Breast epithelium (tissue), 4 donors: ENCODE results near the gene KLRB1. TPM values are rescaled to one million over a fixed set of nuclear protein-coding genes. Genes with fewer than 3 reads are reported as not detected.
"Not testable (repeated sequence)": the region's sequence is repeated elsewhere in the genome, so short reads cannot be mapped to it uniquely, and the experiment has no call there.

ENCODE experiments used
- DNase-seq, 2 donors: peaks; one replicate each; pipeline ENCODE4 v3.0.0-alpha.2; 2019; ENCODE audit warnings: low spot score in 2 of 2
- H3K27ac ChIP-seq, 2 donors: fragments of 200-600 bp; sonication (generic) in 1 of 2; one replicate each; pipeline ENCODE4 v1.5.1; 2016 to 2019; ENCODE audit warnings: mild to moderate bottlenecking in 1 of 2
- H3K27me3 ChIP-seq, 2 donors: fragments of 200-600 bp; sonication (generic) in 1 of 2; one replicate each; pipeline versions ENCODE4 v1.5.1 to v1.6.0; 2017 to 2019; ENCODE audit warnings: control low read depth in 1 of 2, mild to moderate bottlenecking in 1 of 2
- H3K36me3 ChIP-seq: fragments of 200-600 bp; one replicate; pipeline ENCODE4 v1.5.1; 2019
- H3K4me1 ChIP-seq, 2 donors: fragments of 200-600 bp; sonication (generic); one replicate each; pipeline ENCODE4 v1.5.1; 2016 to 2019; ENCODE audit warnings: control low read depth in 1 of 2
- H3K4me3 ChIP-seq, 3 donors: fragments of 200-600 bp; sonication (generic); 1 replicate in 2 of 3; 2 replicates in 1 of 3; pipeline ENCODE4 v1.5.1; 2016 to 2019; ENCODE audit warnings: mild to moderate bottlenecking in 3 of 3, moderate library complexity in 2 of 3
- H3K9me3 ChIP-seq, 2 donors: fragments of 200-600 bp; sonication (generic) in 1 of 2; one replicate each; pipeline ENCODE4 v1.5.1; 2016 to 2019; ENCODE audit warnings: control low read depth in 1 of 2
- POLR2A ChIP-seq: fragments of 450-650 bp; IDR thresholded peaks from one replicate; pipeline ENCODE4 v1.6.1; 2016; ENCODE audit warnings: antibody characterized with exemption, mild to moderate bottlenecking, moderate library complexity
- POLR2AphosphoS5 ChIP-seq, 3 donors: sonication (generic); formaldehyde crosslinking; IDR thresholded peaks; one replicate each; pipeline ENCODE4 v1.6.1; 2017; ENCODE audit warnings: antibody characterized with exemption in 3 of 3
- intact Hi-C: fragments of 100-400 bp; cut with DNase I; formaldehyde crosslinking; loops from one replicate; pipeline ENCODE4 v1.15.1; 2023; ENCODE audit warnings: low total_unique reads
- total RNA-seq, 3 donors: library from RNA; depleted of rRNA; stranded (reverse); fragments of >200 nt; gene quantifications; one replicate each; pipeline ENCODE4 v1.1.0, GENCODE V29; 2016
- TF ChIP-seq, protein P1 (sequence below), 3 donors: fragments of 450-650 bp; IDR thresholded peaks; one replicate each; pipeline ENCODE4 v1.5.1; 2016 to 2017; ENCODE audit warnings: antibody characterized with exemption in 3 of 3, mild to moderate bottlenecking in 3 of 3, moderate library complexity in 3 of 3

Gene KLRB1
- total RNA-seq, 3 donors from 2014 or later = 0.66 to 1.5 (median 0.80) TPM

GRCh38 chr12:9605483-9605882 lies 2.2 kb downstream of the KLRB1 start:
- no peak for TF ChIP-seq POLR2AphosphoS5 (IDR thresholded peaks at IDR 0.05)
- no peaks in the 10 kb centered on the region for H3K27me3 ChIP-seq
- intact Hi-C loops = no loop called here

DNA sequence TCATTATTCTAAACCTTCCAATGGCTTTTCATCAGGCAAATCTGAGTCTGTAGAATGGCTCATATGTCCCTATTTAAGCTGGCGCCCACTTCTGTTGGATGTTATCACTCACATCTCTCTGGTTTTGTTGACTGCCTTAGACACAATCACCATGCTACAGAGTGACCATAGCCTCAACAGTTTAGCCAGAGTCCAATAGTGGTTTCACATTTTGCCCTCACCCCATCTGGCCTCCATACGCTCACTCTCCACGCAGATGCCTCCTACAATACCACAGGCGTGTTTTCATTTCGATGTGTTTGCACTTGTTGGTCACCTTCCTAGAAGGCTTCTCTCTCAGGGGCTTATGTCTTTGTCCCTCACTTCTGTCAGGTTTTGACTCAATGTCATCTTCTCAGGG lies 3.4 kb downstream of the KLRB1 start:
- no peak for DNase-seq
- Histone ChIP-seq H3K36me3 (no peaks in the 10 kb centered on the region), H3K4me1 (no peaks in the 10 kb centered on the region), H3K27ac (no peak overlapping the region), H3K4me3 (no peak overlapping the region), H3K27me3 (no peaks in the 10 kb centered on the region), H3K9me3 (no peaks in the 10 kb centered on the region)
- intact Hi-C loops = no loop called here
- TF ChIP-seq POLR2A = no peak
- TF ChIP-seq, protein P1, sequence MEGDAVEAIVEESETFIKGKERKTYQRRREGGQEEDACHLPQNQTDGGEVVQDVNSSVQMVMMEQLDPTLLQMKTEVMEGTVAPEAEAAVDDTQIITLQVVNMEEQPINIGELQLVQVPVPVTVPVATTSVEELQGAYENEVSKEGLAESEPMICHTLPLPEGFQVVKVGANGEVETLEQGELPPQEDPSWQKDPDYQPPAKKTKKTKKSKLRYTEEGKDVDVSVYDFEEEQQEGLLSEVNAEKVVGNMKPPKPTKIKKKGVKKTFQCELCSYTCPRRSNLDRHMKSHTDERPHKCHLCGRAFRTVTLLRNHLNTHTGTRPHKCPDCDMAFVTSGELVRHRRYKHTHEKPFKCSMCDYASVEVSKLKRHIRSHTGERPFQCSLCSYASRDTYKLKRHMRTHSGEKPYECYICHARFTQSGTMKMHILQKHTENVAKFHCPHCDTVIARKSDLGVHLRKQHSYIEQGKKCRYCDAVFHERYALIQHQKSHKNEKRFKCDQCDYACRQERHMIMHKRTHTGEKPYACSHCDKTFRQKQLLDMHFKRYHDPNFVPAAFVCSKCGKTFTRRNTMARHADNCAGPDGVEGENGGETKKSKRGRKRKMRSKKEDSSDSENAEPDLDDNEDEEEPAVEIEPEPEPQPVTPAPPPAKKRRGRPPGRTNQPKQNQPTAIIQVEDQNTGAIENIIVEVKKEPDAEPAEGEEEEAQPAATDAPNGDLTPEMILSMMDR (IDR thresholded peaks at IDR 0.05) = no peak
- no peak for TF ChIP-seq POLR2AphosphoS5 (IDR thresholded peaks at IDR 0.05)

More at GRCh38 chr12:9605483-9605882, 2.2 kb downstream of the KLRB1 start:
- Histone ChIP-seq H3K27ac (no peak overlapping the region), H3K36me3 (no peaks in the 10 kb centered on the region), H3K4me1 (no peaks in the 10 kb centered on the region), H3K9me3 (no peaks in the 10 kb centered on the region), H3K4me3 (no peak overlapping the region)
- no peak for DNase-seq

DNA sequence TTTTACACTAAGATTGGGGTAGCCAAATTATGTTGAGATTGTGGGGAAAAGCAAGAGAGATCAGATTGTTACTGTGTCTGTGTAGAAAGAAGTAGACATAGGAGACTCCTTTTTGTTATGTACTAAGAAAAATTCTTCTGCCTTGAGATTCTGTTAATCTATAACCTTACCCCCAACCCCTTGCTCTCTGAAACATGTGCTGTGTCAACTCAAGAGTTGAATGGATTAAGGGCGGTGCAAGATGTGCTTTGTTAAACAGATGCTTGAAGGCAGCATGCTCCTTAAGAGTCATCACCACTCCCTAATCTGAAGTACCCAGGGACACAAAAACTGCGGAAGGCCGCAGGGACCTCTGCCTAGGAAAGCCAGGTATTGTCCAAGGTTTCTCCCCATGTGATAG lies 7.3 kb downstream of the KLRB1 start:
- H3K4me3 ChIP-seq, H3K27ac ChIP-seq, DNase-seq, H3K4me1 ChIP-seq, H3K9me3 ChIP-seq, intact Hi-C loops, H3K36me3 ChIP-seq, H3K27me3 ChIP-seq: not testable (repeated sequence)

DNA sequence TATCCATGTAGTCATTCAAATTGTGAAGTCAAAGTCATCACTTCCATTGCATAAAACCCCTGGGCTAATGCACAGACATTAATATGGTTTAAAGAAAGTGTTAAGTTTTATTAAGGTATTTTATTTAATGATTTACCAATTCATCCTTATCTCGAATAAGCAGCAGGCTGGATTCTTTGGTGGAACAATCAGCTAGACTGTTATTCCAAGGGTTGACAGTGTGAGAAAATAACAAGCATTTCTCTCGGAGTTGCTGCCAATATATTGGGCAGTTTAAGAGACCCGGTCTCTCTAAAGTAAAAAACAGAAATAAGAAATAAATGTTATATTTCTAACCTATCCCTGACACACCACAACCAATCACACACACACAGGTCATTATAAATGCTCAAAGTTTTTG lies 9.4 kb downstream of the KLRB1 start:
- Histone ChIP-seq H3K4me3 (no peak overlapping the region), H3K4me1 (no peaks in the 10 kb centered on the region), H3K9me3 (no peaks in the 10 kb centered on the region), H3K27ac (no peak overlapping the region), H3K27me3 (no peaks in the 10 kb centered on the region), H3K36me3 (no peaks in the 10 kb centered on the region)
- TF ChIP-seq POLR2AphosphoS5 (IDR thresholded peaks at IDR 0.05) (no peak), POLR2A (no peak)
- TF ChIP-seq, protein P1 (IDR thresholded peaks at IDR 0.05) = no peak
- intact Hi-C loops = no loop called here
- no peak for DNase-seq

DNA sequence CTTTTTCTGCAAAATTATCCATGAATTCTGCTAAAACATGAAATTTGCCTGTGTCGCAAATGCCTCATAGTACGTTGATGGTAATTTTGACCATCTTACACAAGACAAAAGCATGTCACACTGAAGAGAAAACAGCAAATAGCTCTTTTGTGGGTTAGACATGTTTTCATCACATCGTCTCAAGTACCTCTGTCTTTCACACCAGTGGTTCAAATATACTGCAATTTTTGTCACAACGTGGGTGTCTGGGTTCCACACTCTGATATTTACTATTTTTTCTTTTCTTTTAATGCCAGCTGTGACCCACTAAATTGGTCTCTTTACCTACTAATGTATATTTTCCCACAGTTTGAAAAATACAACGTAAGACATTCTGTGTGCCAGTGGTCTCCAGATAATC lies 10.4 kb downstream of the KLRB1 start:
- TF ChIP-seq, protein P1 (IDR thresholded peaks at IDR 0.05) = no peak
- TF ChIP-seq POLR2A (no peak), POLR2AphosphoS5 (IDR thresholded peaks at IDR 0.05) (no peak)
- H3K4me3 ChIP-seq = no peak overlapping the region
- H3K9me3 ChIP-seq = no peaks in the 10 kb centered on the region
- intact Hi-C loops = no loop called here
- no peaks in the 10 kb centered on the region for H3K36me3 ChIP-seq
- no peaks in the 10 kb centered on the region for H3K27me3 ChIP-seq
- H3K27ac ChIP-seq = no peak overlapping the region
- DNase-seq = no peak
- H3K4me1 ChIP-seq = no peaks in the 10 kb centered on the region

DNA sequence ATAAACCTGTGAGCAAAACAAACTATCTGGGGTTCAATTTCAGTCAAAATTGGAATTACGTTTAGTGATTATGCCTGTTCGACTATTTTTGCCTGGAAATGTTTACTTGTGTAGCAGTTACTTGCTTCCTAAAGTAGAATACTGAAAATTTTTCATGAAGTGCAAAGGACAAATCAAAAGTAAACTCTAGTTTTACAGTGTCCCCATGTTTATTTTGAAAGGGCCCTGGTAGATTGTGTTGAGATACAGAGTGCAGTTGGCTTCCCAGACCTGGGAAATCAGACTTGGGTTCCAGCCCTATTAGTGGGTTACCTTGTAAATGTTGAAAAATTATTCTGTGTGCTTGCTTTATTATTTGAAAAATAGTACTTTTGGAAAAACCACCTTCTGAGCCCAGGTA lies 17.3 kb downstream of the KLRB1 start:
- no peak overlapping the region for H3K4me3 ChIP-seq
- H3K9me3 ChIP-seq = no peaks in the 10 kb centered on the region
- TF ChIP-seq POLR2AphosphoS5 (IDR thresholded peaks at IDR 0.05) (no peak), POLR2A (no peak)
- TF ChIP-seq, protein P1 (IDR thresholded peaks at IDR 0.05) = no peak
- H3K36me3 ChIP-seq = no peaks in the 10 kb centered on the region
- DNase-seq = no peak
- H3K4me1 ChIP-seq = no peaks in the 10 kb centered on the region
- no peak overlapping the region for H3K27ac ChIP-seq
- intact Hi-C loops = no loop called here
- no peaks in the 10 kb centered on the region for H3K27me3 ChIP-seq
